Superior temporal gyrus (tissue), 1 donor: ENCODE measurements around the gene TERB2.
"Not testable (repeated sequence)": the region's sequence is repeated elsewhere in the genome, so short reads cannot be mapped to it uniquely, and the experiment has no call there.

Source experiments
- DNase-seq: peaks from one replicate; pipeline ENCODE4 v3.0.0-alpha.2; 2016; ENCODE audit errors: extremely low spot score

The TERB2 gene, protein sequence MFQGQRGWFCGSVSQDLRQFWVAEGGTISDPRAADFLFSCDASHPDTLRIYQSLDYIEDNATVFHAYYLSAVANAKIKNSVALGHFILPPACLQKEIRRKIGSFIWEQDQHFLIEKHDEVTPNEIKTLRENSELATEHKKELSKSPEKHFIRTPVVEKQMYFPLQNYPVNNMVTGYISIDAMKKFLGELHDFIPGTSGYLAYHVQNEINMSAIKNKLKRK

GRCh38 chr15:44956388-44956787, at the start of gene TERB2:
Gene TERB2, plus strand, starts transcription at chr15:44956687. Its CDS starts 32 bp downstream, at chr15:44956719.
- DNase-seq: no peak

DNA sequence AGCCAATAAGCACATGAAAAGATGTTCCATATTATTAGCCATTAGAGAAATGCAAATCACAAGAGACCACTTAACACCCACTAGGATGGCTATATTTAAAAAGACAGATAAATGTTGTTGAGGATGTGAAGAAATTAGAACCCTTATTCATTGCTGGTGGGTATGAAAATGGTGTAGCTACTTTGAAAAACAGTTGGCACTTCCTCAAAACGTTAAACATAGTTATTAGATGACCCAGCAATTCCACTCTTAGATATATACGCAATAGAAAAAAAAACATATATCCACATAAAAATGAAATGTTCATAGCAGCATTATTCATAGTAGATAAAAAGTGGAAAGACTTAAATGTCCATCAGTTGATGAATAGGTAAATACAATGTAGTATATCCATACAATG, 47.1 kb upstream of the TERB2 start:
- no peak for DNase-seq

- no peak for DNase-seq
These were observed 45.4 kb upstream of the TERB2 start for GRCh38 chr15:44910981-44911625.

DNA sequence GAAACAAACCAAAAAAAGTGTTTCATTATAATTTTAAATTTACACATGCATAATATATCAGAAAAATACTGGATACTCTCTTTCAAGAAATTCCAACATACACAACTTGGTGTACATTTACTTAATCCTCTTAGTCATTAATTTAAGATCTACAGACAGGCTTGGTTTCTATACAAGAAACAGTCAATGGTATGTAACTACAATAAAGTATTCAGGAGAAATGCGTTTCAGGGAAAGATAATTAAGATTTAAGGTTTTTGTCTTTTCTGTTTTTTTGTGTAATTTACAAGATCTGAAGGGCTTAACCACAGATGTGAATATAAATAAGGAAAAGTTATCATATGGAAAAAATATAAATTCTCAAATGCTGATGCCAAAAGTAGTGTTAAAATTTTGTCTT, 44.3 kb upstream of the TERB2 start:
- DNase-seq: not testable (repeated sequence)

- DNase-seq: not testable (repeated sequence)
These were observed 43.5 kb upstream of the TERB2 start for GRCh38 chr15:44912974-44913448.

DNA sequence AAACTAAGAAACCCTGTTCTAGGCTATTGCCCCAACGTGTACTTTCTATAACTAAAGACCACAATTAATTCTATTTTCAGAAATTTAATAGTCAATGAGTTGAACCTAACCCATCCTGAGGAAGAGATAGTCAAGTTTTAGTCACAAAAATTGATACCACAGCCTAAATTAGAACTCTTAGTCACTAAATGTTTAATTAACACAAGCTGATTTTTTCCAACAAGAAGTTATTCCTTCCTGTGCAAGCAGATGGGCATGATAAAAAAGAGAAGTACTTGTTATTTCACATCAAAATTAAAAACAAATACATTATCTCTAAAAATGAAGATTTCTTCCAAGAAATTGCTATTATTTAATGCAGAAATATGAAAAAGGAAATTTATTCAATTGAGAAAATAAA, 38.4 kb upstream of the TERB2 start:
- DNase-seq: no peak

- not testable (repeated sequence) for DNase-seq
These were observed 27.8 kb upstream of the TERB2 start for GRCh38 chr15:44928658-44929057.

DNA sequence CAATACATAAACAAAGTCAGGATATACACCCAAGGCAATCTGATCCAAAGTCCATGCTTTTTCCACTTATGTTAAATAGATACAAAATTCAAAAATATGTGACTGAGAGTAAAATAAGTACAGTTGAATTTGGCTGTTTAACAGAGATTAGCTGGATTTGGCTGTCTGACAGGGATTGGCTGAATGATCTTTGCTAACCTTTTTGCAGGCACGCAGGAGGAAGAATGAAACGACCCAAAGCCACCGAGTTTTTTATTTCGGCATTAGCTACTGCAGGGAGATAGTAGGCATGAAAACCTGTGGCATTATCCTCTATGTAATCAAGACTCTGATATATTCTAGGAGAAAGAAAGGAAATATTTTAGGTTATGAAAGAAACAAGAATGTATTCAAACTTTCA, 26.2 kb upstream of the TERB2 start:
- DNase-seq: not testable (repeated sequence)

DNA sequence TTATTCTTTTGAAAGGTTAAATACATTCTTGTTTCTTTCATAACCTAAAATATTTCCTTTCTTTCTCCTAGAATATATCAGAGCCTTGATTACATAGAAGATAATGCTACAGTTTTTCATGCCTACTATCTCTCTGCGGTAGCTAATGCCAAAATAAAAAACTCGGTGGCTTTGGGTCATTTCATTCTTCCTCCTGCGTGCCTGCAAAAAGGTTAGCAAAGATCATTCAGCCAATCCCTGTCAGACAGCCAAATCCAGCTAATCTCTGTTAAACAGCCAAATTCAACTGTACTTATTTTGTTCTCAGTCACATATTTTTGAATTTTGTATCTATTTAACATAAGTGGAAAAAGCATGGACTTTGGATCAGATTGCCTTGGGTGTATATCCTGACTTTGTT, 1.8 kb downstream of the TERB2 start:
- not testable (repeated sequence) for DNase-seq

DNA sequence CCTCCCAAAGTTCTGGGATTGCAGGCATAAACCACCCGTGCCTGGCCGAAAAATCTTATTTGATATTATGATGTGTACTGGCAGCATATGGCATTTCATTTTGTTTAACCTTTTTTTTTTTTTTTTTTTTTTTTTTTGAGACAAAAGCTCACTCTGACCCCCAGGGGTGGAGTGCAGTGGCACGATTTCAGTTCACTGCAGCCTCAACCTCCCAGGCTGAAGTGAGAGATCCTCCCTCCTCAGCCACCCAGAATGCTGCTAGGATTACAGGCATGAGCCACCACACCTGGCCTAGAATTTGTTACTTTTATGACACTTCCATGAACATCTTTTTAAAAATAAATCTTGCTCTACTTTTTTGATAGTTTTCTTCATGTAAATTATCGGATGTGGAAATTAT, 12.0 kb downstream of the TERB2 start:
- no peak for DNase-seq

- DNase-seq: no peak
These were observed 14.5 kb downstream of the TERB2 start for GRCh38 chr15:44971036-44971435.

DNA sequence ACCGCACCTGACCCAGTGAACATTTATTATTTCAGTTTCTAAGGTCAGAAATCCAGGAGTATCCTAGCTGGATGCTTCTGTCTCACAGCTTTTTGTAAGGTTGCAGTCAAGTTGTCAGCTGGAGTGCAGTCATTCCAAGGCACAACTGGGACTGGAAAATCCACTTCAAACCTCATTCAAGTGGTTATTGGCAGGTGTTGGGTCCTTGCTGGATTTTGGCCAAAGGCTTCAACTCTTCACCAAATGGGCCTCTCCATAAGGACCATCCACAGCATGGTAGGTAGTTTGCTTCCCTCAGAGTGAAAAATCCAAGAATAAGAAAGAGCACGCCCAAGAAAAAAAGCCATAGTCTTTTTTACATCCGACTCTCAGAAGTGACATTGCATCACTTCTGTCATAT, 19.7 kb downstream of the TERB2 start:
- DNase-seq: not testable (repeated sequence)

DNA sequence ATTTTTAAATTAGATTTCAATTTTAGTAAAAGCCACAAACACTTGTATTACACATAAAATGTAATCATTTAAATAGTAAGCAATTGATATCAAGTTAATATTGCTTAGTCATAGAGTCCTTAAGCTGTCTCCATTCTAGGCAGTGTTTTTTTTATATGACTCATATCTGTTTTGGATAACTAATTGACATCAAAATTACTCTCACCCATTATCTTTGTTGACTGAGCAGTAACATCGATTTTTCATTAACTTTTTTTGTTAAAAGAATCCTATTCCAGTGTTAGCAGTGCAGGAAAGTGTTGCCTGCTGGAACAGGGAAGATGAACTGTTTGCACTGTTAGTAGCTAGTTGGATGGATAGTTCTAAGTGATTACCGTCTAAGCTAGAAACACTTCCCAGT, 21.3 kb downstream of the TERB2 start:
- not testable (repeated sequence) for DNase-seq

DNA sequence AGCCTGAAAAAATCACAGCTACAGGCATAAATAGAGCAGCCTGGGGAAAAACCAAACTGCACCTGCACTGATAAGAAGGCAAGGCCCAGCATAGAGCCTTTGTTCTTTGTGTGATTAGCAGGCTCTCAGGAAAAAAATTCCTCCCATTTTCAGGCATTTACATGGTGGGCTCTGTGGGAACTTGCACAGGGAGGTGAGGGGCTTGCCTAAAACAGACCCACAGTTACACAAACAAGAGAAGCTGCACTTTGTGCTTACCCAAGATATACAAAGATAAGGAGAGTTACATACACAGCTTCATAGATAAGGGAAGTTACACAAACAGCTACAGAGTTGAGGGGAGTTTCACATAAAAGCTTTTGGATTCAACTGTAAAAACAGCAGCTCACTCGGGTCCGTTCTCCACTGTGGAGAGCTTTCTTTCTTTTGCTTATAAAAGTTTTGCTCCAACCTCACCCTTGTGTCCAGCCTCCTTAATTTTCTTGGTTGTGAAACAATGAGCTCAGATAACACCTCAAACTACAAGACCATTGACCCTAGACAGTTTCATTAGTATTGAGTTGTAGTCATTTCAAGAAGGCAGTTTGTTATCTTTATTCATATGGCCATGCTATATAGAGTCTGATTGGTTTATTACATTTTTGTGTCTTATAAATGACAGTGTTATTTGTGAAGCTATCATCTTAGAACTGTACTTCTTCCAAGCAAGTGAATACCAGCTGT, 23.3 kb downstream of the TERB2 start:
- DNase-seq: not testable (repeated sequence)

GRCh38 chr15:44984144-44984543, 27.7 kb downstream of the TERB2 start:
- DNase-seq: not testable (repeated sequence)

GRCh38 chr15:44986346-44987055, 30.0 kb downstream of the TERB2 start:
- not testable (repeated sequence) for DNase-seq

GRCh38 chr15:44987711-44988110, 31.2 kb downstream of the TERB2 start:
- not testable (repeated sequence) for DNase-seq

GRCh38 chr15:44988184-44988869, 31.8 kb downstream of the TERB2 start:
- not testable (repeated sequence) for DNase-seq

DNA sequence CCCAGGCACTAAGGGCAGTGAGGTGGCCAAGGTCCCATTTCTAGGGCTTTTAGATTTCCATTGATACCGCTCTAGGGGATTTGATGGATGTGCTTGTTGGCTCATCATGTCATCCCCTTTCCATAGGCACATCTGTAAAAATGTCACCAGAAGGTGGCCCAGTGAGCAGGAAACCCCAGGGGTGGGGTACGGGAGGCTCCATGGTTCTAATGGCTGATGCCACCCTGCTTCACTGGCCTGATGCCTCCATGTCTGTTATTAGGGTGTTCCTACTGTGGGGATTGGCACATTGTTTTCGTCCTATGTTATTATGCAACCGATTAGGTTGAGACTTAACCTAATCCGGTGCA, 32.4 kb downstream of the TERB2 start:
- not testable (repeated sequence) for DNase-seq

GRCh38 chr15:44997632-44998031, 41.1 kb downstream of the TERB2 start:
- not testable (repeated sequence) for DNase-seq

DNA sequence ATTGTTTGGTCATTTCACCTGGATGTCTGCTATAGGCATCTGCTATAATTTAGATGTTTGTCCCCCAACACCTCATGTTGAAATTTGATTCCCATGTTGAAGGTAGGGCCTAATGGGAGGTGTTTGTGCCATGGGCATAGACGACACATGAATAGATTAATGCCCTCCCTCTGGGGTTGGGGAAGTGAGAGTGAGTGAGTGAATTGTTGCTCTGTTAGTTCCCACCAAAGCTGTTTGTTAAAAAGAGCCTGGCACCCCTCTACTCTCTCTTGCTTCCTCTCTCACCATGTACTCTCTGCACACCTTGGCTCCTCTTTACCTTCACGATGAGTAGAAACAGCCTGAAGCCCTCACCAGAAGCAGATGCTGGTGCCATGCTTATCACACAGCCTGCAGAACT, 42.6 kb downstream of the TERB2 start:
- DNase-seq: no peak

- DNase-seq: not testable (repeated sequence)
These were observed 44.7 kb downstream of the TERB2 start for GRCh38 chr15:45001180-45001579.
